ENCODE data around the gene PRIM2.
"Not testable (repeated sequence)": the region's sequence is repeated elsewhere in the genome, so short reads cannot be mapped to it uniquely, and the experiment has no call there.

Gene PRIM2

GRCh38 chr6:57510390-57510789, 193.0 kb downstream of the PRIM2 start:
- DNase-seq (ENCODE audit: low spot score): not testable (repeated sequence)

GRCh38 chr6:57515171-57515570, 197.7 kb downstream of the PRIM2 start:
- DNase-seq (ENCODE audit: low spot score): not testable (repeated sequence)

- not testable (repeated sequence) for DNase-seq (ENCODE audit: low spot score)
Observed at GRCh38 chr6:57515845-57516244, 198.4 kb downstream of the PRIM2 start.

GRCh38 chr6:57516776-57517175, 199.3 kb downstream of the PRIM2 start:
- not testable (repeated sequence) for DNase-seq (ENCODE audit: low spot score)

GRCh38 chr6:57519198-57519597, 201.8 kb downstream of the PRIM2 start:
- DNase-seq (ENCODE audit: low spot score): not testable (repeated sequence)

- DNase-seq (ENCODE audit: low spot score): not testable (repeated sequence)
Observed at GRCh38 chr6:57521085-57521484, 203.7 kb downstream of the PRIM2 start.

- not testable (repeated sequence) for DNase-seq (ENCODE audit: low spot score)
Observed at GRCh38 chr6:57523221-57523620, 205.8 kb downstream of the PRIM2 start.

- DNase-seq (ENCODE audit: low spot score): not testable (repeated sequence)
Observed at GRCh38 chr6:57529755-57530154, 212.3 kb downstream of the PRIM2 start.

- not testable (repeated sequence) for DNase-seq (ENCODE audit: low spot score)
Observed at GRCh38 chr6:57532660-57533059, 215.2 kb downstream of the PRIM2 start.

GRCh38 chr6:57535121-57535520, 217.7 kb downstream of the PRIM2 start:
- DNase-seq (ENCODE audit: low spot score): not testable (repeated sequence)

GRCh38 chr6:57535994-57536393, 218.6 kb downstream of the PRIM2 start:
- DNase-seq (ENCODE audit: low spot score): peak; percentile 64

- DNase-seq (ENCODE audit: low spot score): not testable (repeated sequence)
Observed at GRCh38 chr6:57537916-57538315, 220.5 kb downstream of the PRIM2 start.

- DNase-seq (ENCODE audit: low spot score): not testable (repeated sequence)
Observed at GRCh38 chr6:57551961-57552360, 234.5 kb downstream of the PRIM2 start.

GRCh38 chr6:57557855-57558254, 240.4 kb downstream of the PRIM2 start:
- DNase-seq (ENCODE audit: low spot score): not testable (repeated sequence)

- DNase-seq (ENCODE audit: low spot score): not testable (repeated sequence)
Observed at GRCh38 chr6:57559170-57559569, 241.7 kb downstream of the PRIM2 start.

- DNase-seq (ENCODE audit: low spot score): not testable (repeated sequence)
Observed at GRCh38 chr6:57562233-57562632, 244.8 kb downstream of the PRIM2 start.

GRCh38 chr6:57572119-57572518, 254.7 kb downstream of the PRIM2 start:
- DNase-seq (ENCODE audit: low spot score): not testable (repeated sequence)

- DNase-seq (ENCODE audit: low spot score): not testable (repeated sequence)
Observed at GRCh38 chr6:57572844-57573243, 255.4 kb downstream of the PRIM2 start.

GRCh38 chr6:57577023-57577422, 259.6 kb downstream of the PRIM2 start:
- DNase-seq (ENCODE audit: low spot score): not testable (repeated sequence)

- DNase-seq (ENCODE audit: low spot score): not testable (repeated sequence)
Observed at GRCh38 chr6:57579489-57579888, 262.1 kb downstream of the PRIM2 start.

GRCh38 chr6:57581586-57581985, 264.2 kb downstream of the PRIM2 start:
- not testable (repeated sequence) for DNase-seq (ENCODE audit: low spot score)

GRCh38 chr6:57601105-57601504, 283.7 kb downstream of the PRIM2 start:
- not testable (repeated sequence) for DNase-seq (ENCODE audit: low spot score)

GRCh38 chr6:57605303-57605702, 287.9 kb downstream of the PRIM2 start:
- not testable (repeated sequence) for DNase-seq (ENCODE audit: low spot score)

- not testable (repeated sequence) for DNase-seq (ENCODE audit: low spot score)
Observed at GRCh38 chr6:57606331-57606730, 288.9 kb downstream of the PRIM2 start.
